ENCODE data around the gene P2RY12. TPM values are rescaled to one million over a fixed set of nuclear protein-coding genes. Genes with fewer than 3 reads are reported as not detected.

The P2RY12 gene
- total RNA-seq, 1 donor from 2014 or later, result 0.52 TPM

GRCh38 chr3:151328298-151328995 is 56.1 kb downstream of the P2RY12 start:
- H3K4me3 ChIP-seq (ENCODE audit: low read length in 3 of 3), result peak overlapping the region in 1 of 3 donors; percentile 5

GRCh38 chr3:151327571-151328198 is 56.9 kb downstream of the P2RY12 start:
- Histone ChIP-seq H3K9ac (ENCODE audit: low read depth in 1 of 3, low read length in 3 of 3) (no peak overlapping the region), H3K27ac (ENCODE audit: low read depth, low read length) (no peak overlapping the region)

More at GRCh38 chr3:151328298-151328995, 56.1 kb downstream of the P2RY12 start:
- Histone ChIP-seq H3K27ac (ENCODE audit: low read depth, low read length) (no peak overlapping the region), H3K36me3 (ENCODE audit: control insufficient read depth in 3 of 3, insufficient read depth in 3 of 3, low read length in 3 of 3) (no peaks in the 10 kb centered on the region), H3K9ac (ENCODE audit: low read depth in 1 of 3, low read length in 3 of 3) (no peak overlapping the region), H3K4me1 (ENCODE audit: control insufficient read depth in 3 of 3, insufficient read depth in 3 of 3, low read length in 3 of 3) (no peaks in the 10 kb centered on the region), H3K27me3 (ENCODE audit: control insufficient read depth in 3 of 3, insufficient read depth in 3 of 3, low read length in 3 of 3) (no peaks in the 10 kb centered on the region), H3K9me3 (ENCODE audit: control insufficient read depth in 3 of 3, low read length in 3 of 3) (no peaks in the 10 kb centered on the region)

GRCh38 chr3:151322511-151322910 is 62.0 kb downstream of the P2RY12 start:
- H3K36me3 ChIP-seq (ENCODE audit: control insufficient read depth in 3 of 3, insufficient read depth in 3 of 3, low read length in 3 of 3), result no peaks in the 10 kb centered on the region
- H3K4me1 ChIP-seq (ENCODE audit: control insufficient read depth in 3 of 3, insufficient read depth in 3 of 3, low read length in 3 of 3), result no peaks in the 10 kb centered on the region
- H3K9ac ChIP-seq (ENCODE audit: low read depth in 1 of 3, low read length in 3 of 3), result no peak overlapping the region
- H3K4me3 ChIP-seq (ENCODE audit: low read length in 3 of 3), result no peak overlapping the region
- H3K27me3 ChIP-seq (ENCODE audit: control insufficient read depth in 3 of 3, insufficient read depth in 3 of 3, low read length in 3 of 3), result no peaks in the 10 kb centered on the region
- no peaks in the 10 kb centered on the region for H3K9me3 ChIP-seq (ENCODE audit: control insufficient read depth in 3 of 3, low read length in 3 of 3)
- no peak overlapping the region for H3K27ac ChIP-seq (ENCODE audit: low read depth, low read length)

More at GRCh38 chr3:151327571-151328198, 56.9 kb downstream of the P2RY12 start:
- Histone ChIP-seq H3K27me3 (ENCODE audit: control insufficient read depth in 3 of 3, insufficient read depth in 3 of 3, low read length in 3 of 3) (no peaks in the 10 kb centered on the region), H3K36me3 (ENCODE audit: control insufficient read depth in 3 of 3, insufficient read depth in 3 of 3, low read length in 3 of 3) (no peaks in the 10 kb centered on the region), H3K9me3 (ENCODE audit: control insufficient read depth in 3 of 3, low read length in 3 of 3) (no peaks in the 10 kb centered on the region), H3K4me3 (ENCODE audit: low read length in 3 of 3) (no peak overlapping the region), H3K4me1 (ENCODE audit: control insufficient read depth in 3 of 3, insufficient read depth in 3 of 3, low read length in 3 of 3) (no peaks in the 10 kb centered on the region)

GRCh38 chr3:151321526-151321925 is 63.0 kb downstream of the P2RY12 start:
- Histone ChIP-seq H3K9me3 (ENCODE audit: control insufficient read depth in 3 of 3, low read length in 3 of 3) (no peaks in the 10 kb centered on the region), H3K27me3 (ENCODE audit: control insufficient read depth in 3 of 3, insufficient read depth in 3 of 3, low read length in 3 of 3) (no peaks in the 10 kb centered on the region), H3K9ac (ENCODE audit: low read depth in 1 of 3, low read length in 3 of 3) (no peak overlapping the region), H3K36me3 (ENCODE audit: control insufficient read depth in 3 of 3, insufficient read depth in 3 of 3, low read length in 3 of 3) (no peaks in the 10 kb centered on the region), H3K27ac (ENCODE audit: low read depth, low read length) (no peak overlapping the region), H3K4me3 (ENCODE audit: low read length in 3 of 3) (no peak overlapping the region), H3K4me1 (ENCODE audit: control insufficient read depth in 3 of 3, insufficient read depth in 3 of 3, low read length in 3 of 3) (no peaks in the 10 kb centered on the region)

GRCh38 chr3:151320131-151320530 is 64.4 kb downstream of the P2RY12 start:
- Histone ChIP-seq H3K4me3 (ENCODE audit: low read length in 3 of 3) (no peak overlapping the region), H3K27ac (ENCODE audit: low read depth, low read length) (no peak overlapping the region), H3K9me3 (ENCODE audit: control insufficient read depth in 3 of 3, low read length in 3 of 3) (no peaks in the 10 kb centered on the region), H3K36me3 (ENCODE audit: control insufficient read depth in 3 of 3, insufficient read depth in 3 of 3, low read length in 3 of 3) (no peaks in the 10 kb centered on the region), H3K27me3 (ENCODE audit: control insufficient read depth in 3 of 3, insufficient read depth in 3 of 3, low read length in 3 of 3) (no peaks in the 10 kb centered on the region), H3K4me1 (ENCODE audit: control insufficient read depth in 3 of 3, insufficient read depth in 3 of 3, low read length in 3 of 3) (no peaks in the 10 kb centered on the region), H3K9ac (ENCODE audit: low read depth in 1 of 3, low read length in 3 of 3) (no peak overlapping the region)

- no peak overlapping the region for H3K4me3 ChIP-seq (ENCODE audit: low read length in 3 of 3)
- no peaks in the 10 kb centered on the region for H3K27me3 ChIP-seq (ENCODE audit: control insufficient read depth in 3 of 3, insufficient read depth in 3 of 3, low read length in 3 of 3)
- H3K36me3 ChIP-seq (ENCODE audit: control insufficient read depth in 3 of 3, insufficient read depth in 3 of 3, low read length in 3 of 3), result no peaks in the 10 kb centered on the region
- no peak overlapping the region for H3K27ac ChIP-seq (ENCODE audit: low read depth, low read length)
- no peaks in the 10 kb centered on the region for H3K9me3 ChIP-seq (ENCODE audit: control insufficient read depth in 3 of 3, low read length in 3 of 3)
- H3K9ac ChIP-seq (ENCODE audit: low read depth in 1 of 3, low read length in 3 of 3), result no peak overlapping the region
- no peaks in the 10 kb centered on the region for H3K4me1 ChIP-seq (ENCODE audit: control insufficient read depth in 3 of 3, insufficient read depth in 3 of 3, low read length in 3 of 3)
Observed at GRCh38 chr3:151319628-151320027, 64.9 kb downstream of the P2RY12 start.

- Histone ChIP-seq H3K27ac (ENCODE audit: low read depth, low read length) (no peak overlapping the region), H3K9ac (ENCODE audit: low read depth in 1 of 3, low read length in 3 of 3) (no peak overlapping the region), H3K27me3 (ENCODE audit: control insufficient read depth in 3 of 3, insufficient read depth in 3 of 3, low read length in 3 of 3) (no peaks in the 10 kb centered on the region), H3K9me3 (ENCODE audit: control insufficient read depth in 3 of 3, low read length in 3 of 3) (no peaks in the 10 kb centered on the region), H3K4me3 (ENCODE audit: low read length in 3 of 3) (no peak overlapping the region), H3K36me3 (ENCODE audit: control insufficient read depth in 3 of 3, insufficient read depth in 3 of 3, low read length in 3 of 3) (no peaks in the 10 kb centered on the region), H3K4me1 (ENCODE audit: control insufficient read depth in 3 of 3, insufficient read depth in 3 of 3, low read length in 3 of 3) (no peaks in the 10 kb centered on the region)
Observed at GRCh38 chr3:151318991-151319390, 65.6 kb downstream of the P2RY12 start.

- no peak overlapping the region for H3K27ac ChIP-seq (ENCODE audit: low read depth, low read length)
- H3K27me3 ChIP-seq (ENCODE audit: control insufficient read depth in 3 of 3, insufficient read depth in 3 of 3, low read length in 3 of 3), result no peaks in the 10 kb centered on the region
- H3K9ac ChIP-seq (ENCODE audit: low read depth in 1 of 3, low read length in 3 of 3), result no peak overlapping the region
- no peaks in the 10 kb centered on the region for H3K36me3 ChIP-seq (ENCODE audit: control insufficient read depth in 3 of 3, insufficient read depth in 3 of 3, low read length in 3 of 3)
- no peaks in the 10 kb centered on the region for H3K4me1 ChIP-seq (ENCODE audit: control insufficient read depth in 3 of 3, insufficient read depth in 3 of 3, low read length in 3 of 3)
- H3K9me3 ChIP-seq (ENCODE audit: control insufficient read depth in 3 of 3, low read length in 3 of 3), result no peaks in the 10 kb centered on the region
- no peak overlapping the region for H3K4me3 ChIP-seq (ENCODE audit: low read length in 3 of 3)
Observed at GRCh38 chr3:151318313-151318712, 66.2 kb downstream of the P2RY12 start.

GRCh38 chr3:151316267-151316991 is 68.1 kb downstream of the P2RY12 start, which contains the start of gene GPR87:
TSS of gene GPR87 (minus strand) at chr3:151316820. CDS start at chr3:151300100, 16,720 bp downstream.
- Histone ChIP-seq H3K9me3 (ENCODE audit: control insufficient read depth in 3 of 3, low read length in 3 of 3) (no peaks in the 10 kb centered on the region), H3K4me1 (ENCODE audit: control insufficient read depth in 3 of 3, insufficient read depth in 3 of 3, low read length in 3 of 3) (no peaks in the 10 kb centered on the region), H3K9ac (ENCODE audit: low read depth in 1 of 3, low read length in 3 of 3) (no peak within 1 kb of the TSS), H3K36me3 (ENCODE audit: control insufficient read depth in 3 of 3, insufficient read depth in 3 of 3, low read length in 3 of 3) (no peaks in the 10 kb centered on the region), H3K4me3 (ENCODE audit: low read length in 3 of 3) (no peak within 1 kb of the TSS), H3K27me3 (ENCODE audit: control insufficient read depth in 3 of 3, insufficient read depth in 3 of 3, low read length in 3 of 3) (no peaks in the 10 kb centered on the region), H3K27ac (ENCODE audit: low read depth, low read length) (no peak within 1 kb of the TSS)

GRCh38 chr3:151315846-151316245 is 68.7 kb downstream of the P2RY12 start:
- Histone ChIP-seq H3K9me3 (ENCODE audit: control insufficient read depth in 3 of 3, low read length in 3 of 3) (no peaks in the 10 kb centered on the region), H3K4me1 (ENCODE audit: control insufficient read depth in 3 of 3, insufficient read depth in 3 of 3, low read length in 3 of 3) (no peaks in the 10 kb centered on the region)

More at GRCh38 chr3:151315846-151316245, 68.7 kb downstream of the P2RY12 start:
- Histone ChIP-seq H3K27me3 (ENCODE audit: control insufficient read depth in 3 of 3, insufficient read depth in 3 of 3, low read length in 3 of 3) (no peaks in the 10 kb centered on the region), H3K9ac (ENCODE audit: low read depth in 1 of 3, low read length in 3 of 3) (no peak overlapping the region), H3K4me3 (ENCODE audit: low read length in 3 of 3) (no peak overlapping the region), H3K36me3 (ENCODE audit: control insufficient read depth in 3 of 3, insufficient read depth in 3 of 3, low read length in 3 of 3) (no peaks in the 10 kb centered on the region), H3K27ac (ENCODE audit: low read depth, low read length) (no peak overlapping the region)
